HepG2 (cell line): ENCODE results near the gene EFNA4. TPM values are rescaled to one million over a fixed set of nuclear protein-coding genes. Genes with fewer than 3 reads are reported as not detected.

ENCODE experiments used
- ATF4 ChIP-seq, 2 experiments: fragments of 450-650 bp in 1 of 2; sonication (generic) in 1 of 2; formaldehyde crosslinking; IDR thresholded peaks; 2 replicates each; pipeline versions ENCODE4 v1.5.0 to v1.8.0; 2020 to 2022; ENCODE audit warnings: mild to moderate bottlenecking in 1 of 2, missing genetic modification reagents in 1 of 2
- DDIT3 ChIP-seq: sonication (generic); formaldehyde crosslinking; IDR thresholded peaks from 2 replicates; pipeline ENCODE4 v1.4.0; 2020; ENCODE audit warnings: mild to moderate bottlenecking, missing genetic modification reagents
- ETV6 ChIP-seq: sonication (generic); formaldehyde crosslinking; conservative IDR thresholded peaks from 2 replicates; pipeline ENCODE4 v1.4.0; 2020; ENCODE audit warnings: missing genetic modification reagents
- HHEX ChIP-seq: IDR thresholded peaks from 2 replicates; pipeline ENCODE4 v1.6.1; 2016; ENCODE audit warnings: control low read depth
- KAT8 ChIP-seq: IDR thresholded peaks from 2 replicates; pipeline ENCODE4 v1.6.1; 2016; ENCODE audit warnings: missing genetic modification reagents, missing compliant biosample characterization
- MIER3 ChIP-seq: IDR thresholded peaks from 2 replicates; pipeline ENCODE4 v1.6.1; 2016; ENCODE audit warnings: missing compliant biosample characterization, borderline replicate concordance
- MTA1 ChIP-seq: sonication (generic); formaldehyde crosslinking; IDR thresholded peaks from 2 replicates; pipeline ENCODE4 v1.4.0; 2020; ENCODE audit warnings: missing genetic modification reagents, mild to moderate bottlenecking, borderline replicate concordance
- NFE2L2 ChIP-seq: fragments of 150-350 bp; IDR thresholded peaks from 2 replicates; pipeline ENCODE4 v1.6.1; 2014; ENCODE audit warnings: low read length
- SKIL ChIP-seq: sonication (generic); formaldehyde crosslinking; IDR thresholded peaks from 2 replicates; pipeline ENCODE4 v1.8.0; 2022; ENCODE audit warnings: missing genetic modification reagents, mild to moderate bottlenecking, moderate library complexity, borderline replicate concordance
- TBX3 ChIP-seq: fragments of 450-650 bp; IDR thresholded peaks from 2 replicates; pipeline ENCODE4 v1.6.1; 2017; ENCODE audit warnings: antibody characterized with exemption, mild to moderate bottlenecking, inconsistent platforms, borderline replicate concordance
- TEAD3 ChIP-seq: optimal IDR thresholded peaks from 2 replicates; pipeline ENCODE3; 2016; ENCODE audit warnings: borderline replicate concordance
- TOE1 ChIP-seq: sonication (generic); formaldehyde crosslinking; IDR thresholded peaks from 2 replicates; pipeline ENCODE4 v1.4.0; 2020; ENCODE audit warnings: mild to moderate bottlenecking, missing genetic modification reagents
- ZFY ChIP-seq: sonication (generic); formaldehyde crosslinking; IDR thresholded peaks from 2 replicates; pipeline ENCODE4 v1.4.0; 2020; ENCODE audit warnings: missing genetic modification reagents
- ZNF367 ChIP-seq: sonication (generic); formaldehyde crosslinking; IDR thresholded peaks from 2 replicates; pipeline ENCODE4 v1.4.0; 2020; ENCODE audit warnings: missing genetic modification reagents, borderline replicate concordance
- polyA plus RNA-seq, 8 experiments: library from polyadenylated mRNA; depleted of rRNA in 3 of 8; stranded (reverse) in 7 of 8; unstranded in 1 of 8; fragments of >200 nt; fragmentation: Illumina TruSeq in 4 of 8; extraction: Trizol in 4 of 8; gene quantifications; 2 replicates each; pipeline versions ENCODE4 v1.2.1 to v1.2.3, GENCODE V29; 2011 to 2016; ENCODE audit warnings: low read depth in 4 of 8, missing spikeins in 1 of 8, mixed read lengths in 1 of 8; ENCODE audit not compliant: insufficient read depth in 1 of 8
- total RNA-seq, 5 experiments: library from RNA; depleted of rRNA; stranded (reverse); fragments of >200 nt; fragmentation: Illumina TruSeq; extraction: Trizol; gene quantifications; 2 replicates each; pipeline ENCODE4 v1.2.3, GENCODE V29; 2016; ENCODE audit warnings: low read depth in 1 of 5
- TF ChIP-seq, protein P1 (sequence below): sonication (generic); formaldehyde crosslinking; IDR thresholded peaks from 2 replicates; pipeline ENCODE4 v1.8.0; 2022; ENCODE audit warnings: low read depth, missing genetic modification reagents
- TF ChIP-seq, protein P2 (sequence below), 2 experiments: IDR thresholded peaks; 2 replicates each; pipeline ENCODE4 v1.6.1; 2011 to 2012; ENCODE audit warnings: low read length in 2 of 2, borderline replicate concordance in 1 of 2, low read depth in 1 of 2, mild to moderate bottlenecking in 1 of 2, moderate library complexity in 1 of 2

EFNA4 gene
- total and polyA plus RNA-seq, 2 of the 13 experiments (the other 11 are each of a cell fraction or from before 2014, with no cell fraction given) = 12.0 to 17.2 TPM

DNA sequence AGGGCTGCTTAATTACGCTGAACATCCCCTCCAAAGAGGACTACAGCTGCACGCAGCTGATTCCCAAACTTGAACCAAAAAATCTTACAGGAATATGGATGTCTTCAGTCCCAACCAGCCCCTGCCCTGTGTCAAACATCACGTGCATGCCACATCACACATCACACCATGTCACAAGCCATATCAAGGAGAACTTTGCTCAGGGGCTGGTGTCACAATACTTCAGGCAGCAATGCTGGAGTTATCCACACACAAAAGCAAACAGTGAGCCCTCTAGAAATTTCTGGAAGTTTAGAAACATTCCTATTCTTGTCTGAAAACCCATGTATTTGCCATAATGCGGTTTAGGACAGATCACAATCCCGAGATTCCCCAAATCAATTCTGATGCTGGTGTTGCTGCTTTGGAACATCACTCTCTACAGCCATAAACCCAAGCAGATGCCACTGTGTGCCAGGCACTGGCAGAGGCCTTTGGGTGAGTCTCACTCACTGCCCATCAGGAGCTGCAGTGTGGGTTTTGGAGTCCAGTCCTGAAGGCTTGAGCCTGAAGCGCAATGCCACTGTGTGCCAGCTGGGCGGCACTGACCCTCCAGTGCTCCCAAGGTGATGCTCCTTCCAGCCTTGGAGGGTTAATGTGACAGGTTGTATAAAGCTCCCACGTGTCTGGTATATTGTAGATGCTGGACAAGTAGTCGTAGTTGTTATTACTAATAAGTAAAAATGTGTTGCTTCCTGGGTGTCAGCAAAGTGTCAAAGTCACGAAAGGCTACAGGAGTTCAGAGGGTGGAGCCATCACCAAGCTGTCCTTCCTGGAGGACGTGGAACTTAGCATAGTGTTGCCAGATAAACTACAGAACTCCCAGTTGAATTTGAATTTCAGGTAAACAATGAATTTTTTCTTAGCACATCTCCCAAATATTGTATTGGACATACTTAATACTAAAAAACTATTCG is 44.0 kb downstream of the EFNA4 start (continued):
- TF ChIP-seq, protein P1, sequence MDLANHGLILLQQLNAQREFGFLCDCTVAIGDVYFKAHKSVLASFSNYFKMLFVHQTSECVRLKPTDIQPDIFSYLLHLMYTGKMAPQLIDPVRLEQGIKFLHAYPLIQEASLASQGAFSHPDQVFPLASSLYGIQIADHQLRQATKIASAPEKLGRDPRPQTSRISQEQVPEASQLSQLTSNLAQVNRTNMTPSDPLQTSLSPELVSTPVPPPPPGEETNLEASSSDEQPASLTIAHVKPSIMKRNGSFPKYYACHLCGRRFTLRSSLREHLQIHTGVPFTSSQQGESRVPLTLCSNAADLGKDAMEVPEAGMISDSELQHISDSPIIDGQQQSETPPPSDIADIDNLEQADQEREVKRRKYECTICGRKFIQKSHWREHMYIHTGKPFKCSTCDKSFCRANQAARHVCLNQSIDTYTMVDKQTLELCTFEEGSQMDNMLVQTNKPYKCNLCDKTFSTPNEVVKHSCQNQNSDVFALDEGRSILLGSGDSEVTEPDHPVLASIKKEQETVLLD = no peak
- TF ChIP-seq MTA1 (CRISPR knock-in tag) (no peak), SKIL (CRISPR knock-in tag) (no peak), ZFY (peak; percentile 51; the same call in 1 of the 2 replicates), TBX3 (peak; percentile 81), TEAD3 (CRISPR knock-in tag) (peak; percentile 73), ETV6 (CRISPR knock-in tag) (no peak), HHEX (peak; percentile 68), NFE2L2 (no peak), TOE1 (no peak), ATF4 (CRISPR knock-in tag; IDR thresholded peaks at IDR 0.05) (peak in 1 of 2 experiments; percentile 52; a peak in 1 of 4 replicates), MIER3 (CRISPR knock-in tag) (no peak; the same call in 1 of the 2 replicates), DDIT3 (CRISPR knock-in tag) (no peak), ZNF367 (CRISPR knock-in tag) (no peak), KAT8 (0 out of 2 replicates have a peak, but pooled peaks have one; percentile 30)
- TF ChIP-seq, protein P2, sequence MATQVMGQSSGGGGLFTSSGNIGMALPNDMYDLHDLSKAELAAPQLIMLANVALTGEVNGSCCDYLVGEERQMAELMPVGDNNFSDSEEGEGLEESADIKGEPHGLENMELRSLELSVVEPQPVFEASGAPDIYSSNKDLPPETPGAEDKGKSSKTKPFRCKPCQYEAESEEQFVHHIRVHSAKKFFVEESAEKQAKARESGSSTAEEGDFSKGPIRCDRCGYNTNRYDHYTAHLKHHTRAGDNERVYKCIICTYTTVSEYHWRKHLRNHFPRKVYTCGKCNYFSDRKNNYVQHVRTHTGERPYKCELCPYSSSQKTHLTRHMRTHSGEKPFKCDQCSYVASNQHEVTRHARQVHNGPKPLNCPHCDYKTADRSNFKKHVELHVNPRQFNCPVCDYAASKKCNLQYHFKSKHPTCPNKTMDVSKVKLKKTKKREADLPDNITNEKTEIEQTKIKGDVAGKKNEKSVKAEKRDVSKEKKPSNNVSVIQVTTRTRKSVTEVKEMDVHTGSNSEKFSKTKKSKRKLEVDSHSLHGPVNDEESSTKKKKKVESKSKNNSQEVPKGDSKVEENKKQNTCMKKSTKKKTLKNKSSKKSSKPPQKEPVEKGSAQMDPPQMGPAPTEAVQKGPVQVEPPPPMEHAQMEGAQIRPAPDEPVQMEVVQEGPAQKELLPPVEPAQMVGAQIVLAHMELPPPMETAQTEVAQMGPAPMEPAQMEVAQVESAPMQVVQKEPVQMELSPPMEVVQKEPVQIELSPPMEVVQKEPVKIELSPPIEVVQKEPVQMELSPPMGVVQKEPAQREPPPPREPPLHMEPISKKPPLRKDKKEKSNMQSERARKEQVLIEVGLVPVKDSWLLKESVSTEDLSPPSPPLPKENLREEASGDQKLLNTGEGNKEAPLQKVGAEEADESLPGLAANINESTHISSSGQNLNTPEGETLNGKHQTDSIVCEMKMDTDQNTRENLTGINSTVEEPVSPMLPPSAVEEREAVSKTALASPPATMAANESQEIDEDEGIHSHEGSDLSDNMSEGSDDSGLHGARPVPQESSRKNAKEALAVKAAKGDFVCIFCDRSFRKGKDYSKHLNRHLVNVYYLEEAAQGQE (IDR thresholded peaks at IDR 0.05; ENCODE audit: borderline replicate concordance in 1 of 2, low read depth in 1 of 2, low read length in 2 of 2) = 0 out of 4 replicates have a peak, but pooled peaks of 1 of the 2 experiments have one; percentile 26
